HEK293 (cell line): ENCODE data around the gene KLHL35.

Experiments
- CTCF ChIA-PET: fragments of 350-600 bp; formaldehyde crosslinking; extraction: SDS; loops from one replicate; lab custom pipeline; 2021; ENCODE audit warnings: antibody characterized with exemption; lab: Yijun Ruan, JAX
- POLR2A ChIA-PET: fragments of 300-600 bp; formaldehyde crosslinking; extraction: SDS; loops from one replicate; lab custom pipeline; 2020; ENCODE audit warnings: antibody characterized with exemption, inconsistent platforms; lab: Yijun Ruan, JAX
- H3K27ac ChIP-seq: fragments of 200-500 bp; sonication (Bioruptor generic); 2 replicates; pipeline ENCODE4 v1.5.1; 2014; ENCODE audit warnings: low read depth, low read length, control low read depth, inconsistent platforms; ENCODE audit errors: extremely low read depth
- H3K36me3 ChIP-seq, 2 experiments: fragments of 200-500 bp in 1 of 2; sonication (Bioruptor generic) in 1 of 2; 1 replicate in 1 of 2; 2 replicates in 1 of 2; pipeline ENCODE4 v1.5.1; 2014 to 2017; ENCODE audit warnings: inconsistent platforms in 2 of 2, low read length in 2 of 2; ENCODE audit not compliant: control insufficient read depth in 2 of 2, insufficient read depth in 1 of 2
- H3K4me1 ChIP-seq: fragments of 200-500 bp; sonication (Bioruptor generic); 2 replicates; pipeline ENCODE4 v1.5.1; 2014; ENCODE audit warnings: mild to moderate bottlenecking, low read length, inconsistent platforms; ENCODE audit not compliant: control insufficient read depth, insufficient read depth
- H3K4me3 ChIP-seq: 2 replicates; pipeline ENCODE4 v1.5.1; 2011; ENCODE audit warnings: low read depth, mild to moderate bottlenecking, control low read depth, low read length, moderate library complexity
- H3K9me3 ChIP-seq: fragments of 200-500 bp; sonication (Bioruptor generic); 2 replicates; pipeline ENCODE4 v1.5.1; 2014; ENCODE audit warnings: low read depth, low read length, inconsistent platforms; ENCODE audit not compliant: control insufficient read depth, insufficient read depth
- BCL11A ChIP-seq: fragments of 450-650 bp; formaldehyde crosslinking; IDR thresholded peaks from 2 replicates; pipeline ENCODE4 v1.5.1; 2016; ENCODE audit warnings: low read depth, missing biosample characterization, missing genetic modification characterization
- FEZF1 ChIP-seq: fragments of 450-650 bp; formaldehyde crosslinking; IDR thresholded peaks from 2 replicates; pipeline ENCODE4 v1.5.1; 2016; ENCODE audit warnings: missing biosample characterization, missing genetic modification characterization
- GLIS2 ChIP-seq: fragments of 450-650 bp; formaldehyde crosslinking; IDR thresholded peaks from 2 replicates; pipeline ENCODE4 v1.5.1; 2016; ENCODE audit warnings: missing biosample characterization, missing genetic modification characterization
- HOXC10 ChIP-seq: sonication (generic); formaldehyde crosslinking; IDR thresholded peaks from 2 replicates; pipeline ENCODE4 v1.8.1; 2023; ENCODE audit warnings: mild to moderate bottlenecking, missing genetic modification reagents
- HOXD13 ChIP-seq: sonication (generic); formaldehyde crosslinking; IDR thresholded peaks from 2 replicates; pipeline ENCODE4 v1.8.0; 2022; ENCODE audit warnings: missing genetic modification reagents, borderline replicate concordance
- IKZF3 ChIP-seq: fragments of 450-650 bp; IDR thresholded peaks from 2 replicates; pipeline ENCODE4 v1.5.0; 2018; ENCODE audit warnings: missing biosample characterization, mild to moderate bottlenecking, missing genetic modification characterization, moderate library complexity
- KLF7 ChIP-seq: fragments of 450-650 bp; formaldehyde crosslinking; IDR thresholded peaks from 2 replicates; pipeline ENCODE4 v1.5.1; 2016; ENCODE audit warnings: missing biosample characterization, missing genetic modification characterization, borderline replicate concordance
- MYNN ChIP-seq: fragments of 450-650 bp; formaldehyde crosslinking; IDR thresholded peaks from 2 replicates; pipeline ENCODE4 v1.5.1; 2016; ENCODE audit warnings: missing biosample characterization, missing genetic modification characterization, borderline replicate concordance
- OSR2 ChIP-seq: fragments of 450-650 bp; formaldehyde crosslinking; IDR thresholded peaks from 2 replicates; pipeline ENCODE4 v1.5.1; 2016; ENCODE audit warnings: missing biosample characterization, missing genetic modification characterization
- PBX3 ChIP-seq: sonication (generic); formaldehyde crosslinking; IDR thresholded peaks from 2 replicates; pipeline ENCODE4 v1.8.1; 2022; ENCODE audit warnings: mild to moderate bottlenecking, moderate library complexity, missing genetic modification reagents
- TRIM28 ChIP-seq: IDR thresholded peaks from 2 replicates; pipeline ENCODE4 v1.6.1; 2011; ENCODE audit warnings: low read length, control low read depth, borderline replicate concordance
- ZBTB6 ChIP-seq: fragments of 450-650 bp; formaldehyde crosslinking; IDR thresholded peaks from 2 replicates; pipeline ENCODE4 v1.5.1; 2017; ENCODE audit warnings: missing biosample characterization, missing genetic modification characterization
- ZNF292 ChIP-seq: fragments of 450-650 bp; formaldehyde crosslinking; IDR thresholded peaks from 2 replicates; pipeline ENCODE4 v1.5.1; 2016; ENCODE audit warnings: low read depth, missing biosample characterization, missing genetic modification characterization, borderline replicate concordance
- ZNF449 ChIP-seq: fragments of 450-650 bp; formaldehyde crosslinking; IDR thresholded peaks from 2 replicates; pipeline ENCODE4 v1.5.1; 2017; ENCODE audit warnings: missing biosample characterization, mild to moderate bottlenecking, missing genetic modification characterization, moderate library complexity
- ZNF518A ChIP-seq: fragments of 450-650 bp; formaldehyde crosslinking; conservative IDR thresholded peaks from 2 replicates; pipeline ENCODE4 v1.5.1; 2016; ENCODE audit warnings: low read depth, missing biosample characterization, missing genetic modification characterization
- ZNF555 ChIP-seq: fragments of 450-650 bp; formaldehyde crosslinking; conservative IDR thresholded peaks from 2 replicates; pipeline ENCODE4 v1.5.1; 2017; ENCODE audit warnings: missing biosample characterization, mild to moderate bottlenecking, missing genetic modification characterization, inconsistent platforms
- ZNF692 ChIP-seq: fragments of 450-650 bp; formaldehyde crosslinking; IDR thresholded peaks from 2 replicates; pipeline ENCODE4 v1.5.1; 2016; ENCODE audit warnings: missing biosample characterization, missing genetic modification characterization
- ZNF792 ChIP-seq: fragments of 450-650 bp; formaldehyde crosslinking; IDR thresholded peaks from 2 replicates; pipeline ENCODE4 v1.5.1; 2016; ENCODE audit warnings: missing biosample characterization, missing genetic modification characterization
- ZNF843 ChIP-seq: fragments of 450-650 bp; formaldehyde crosslinking; IDR thresholded peaks from 2 replicates; pipeline ENCODE4 v1.5.1; 2016; ENCODE audit warnings: missing biosample characterization, missing genetic modification characterization

KLHL35 gene

DNA sequence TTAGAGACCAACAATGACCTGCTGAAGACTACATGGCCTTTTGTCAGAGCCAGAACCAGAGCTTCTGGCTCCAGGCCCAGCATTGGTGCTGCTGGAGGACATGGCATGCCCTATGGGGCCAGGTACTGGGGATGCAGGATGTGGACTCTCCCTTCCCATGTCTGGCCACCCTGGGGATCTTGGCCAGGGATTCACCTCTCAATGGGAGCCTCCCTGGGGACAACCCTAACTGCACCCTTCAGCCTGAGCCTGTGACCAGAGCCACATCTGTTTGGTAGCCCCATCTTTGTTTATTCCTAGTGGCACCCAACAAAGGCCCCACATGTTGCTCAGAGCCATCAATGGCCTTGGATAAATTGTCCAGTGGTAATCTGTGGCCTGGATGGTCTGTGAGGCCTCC is 5.8 kb downstream of the KLHL35 start:
- H3K9me3 ChIP-seq: no peaks in the 10 kb centered on the region
- H3K27ac ChIP-seq: no peak overlapping the region
- TF ChIP-seq HOXC10 (CRISPR knock-in tag) (no peak), ZNF518A (tag by site-specific recombination) (no peak), OSR2 (tag by site-specific recombination) (no peak), ZNF292 (no peak), KLF7 (no peak), IKZF3 (no peak), ZNF792 (tag by site-specific recombination) (no peak), ZNF555 (tag by site-specific recombination) (no peak), ZNF692 (no peak), MYNN (tag by site-specific recombination) (no peak), BCL11A (no peak), GLIS2 (tag by site-specific recombination) (no peak), TRIM28 (no peak), FEZF1 (no peak), ZNF449 (tag by site-specific recombination) (no peak), ZBTB6 (tag by site-specific recombination) (no peak), PBX3 (CRISPR knock-in tag) (no peak), HOXD13 (CRISPR knock-in tag) (no peak), ZNF843 (tag by site-specific recombination) (no peak)
- ChIA-PET CTCF (interaction anchor here (0.7 to 2.0 kb wide), 3 partner anchors 14 to 39 kb away, joined by 3 to 8 read pairs (median 3); no protein-coding TSS in a partner anchor), POLR2A (no interaction called here)
- H3K36me3 ChIP-seq: peaks cover 0 to 14% of the 10 kb centered on the region in 2 experiments; a peak in 1 of 3 replicates
- H3K4me1 ChIP-seq: no peaks in the 10 kb centered on the region
- no peak overlapping the region for H3K4me3 ChIP-seq
